ENCODE data around the gene BRD7. TPM values are rescaled to one million over a fixed set of nuclear protein-coding genes. Genes with fewer than 3 reads are reported as not detected.

BRD7 gene
- polyA plus RNA-seq, 2 of the 4 experiments (the other 2 are of a cell fraction) = 60.4 to 94.5 TPM

- Histone ChIP-seq H3K4me1 (no peaks in the 10 kb centered on the region), H3K9me3 (no peaks in the 10 kb centered on the region), H3K4me3 (no peak overlapping the region), H3K27ac (no peak overlapping the region), H3K4me2 (no peak overlapping the region)
- ATAC-seq = no peak
- DNase-seq (ENCODE audit: low read depth in 1 of 2, low spot score in 1 of 2) = no peak
- 81% methylated on average over 5 of the region's 5 CpGs for WGBS (ENCODE audit: missing lambda C conversion rate)
- POLR2A ChIA-PET = no interaction called here
- CTCF ChIA-PET = no interaction called here
- TF ChIP-seq FOSL2 (IDR thresholded peaks at IDR 0.05) (no peak), FOSL2 (CRISPR knock-in tag; IDR thresholded peaks at IDR 0.05) (no peak), ZC3H11A (IDR thresholded peaks at IDR 0.05) (no peak), ZNF302 (CRISPR knock-in tag; IDR thresholded peaks at IDR 0.05) (no peak), USF2 (IDR thresholded peaks at IDR 0.05) (no peak), MAX (IDR thresholded peaks at IDR 0.05) (no peak)
- no peak for FAIRE-seq
Measured at GRCh38 chr16:50320310-50320709, 48.5 kb downstream of the BRD7 start.

- Histone ChIP-seq H3K4me2 (no peak overlapping the region), H3K4me1 (no peaks in the 10 kb centered on the region), H3K4me3 (no peak overlapping the region), H3K9me3 (no peaks in the 10 kb centered on the region), H3K27ac (no peak overlapping the region)
- ATAC-seq (no peak), DNase-seq (ENCODE audit: low read depth in 1 of 2, low spot score in 1 of 2) (no peak), FAIRE-seq (no peak)
- no peak for TF ChIP-seq ZFP36 (IDR thresholded peaks at IDR 0.05; ENCODE audit: borderline replicate concordance, partially characterized antibody)
- no peak for TF ChIP-seq NFE2L2 (conservative IDR thresholded peaks at IDR 0.05; ENCODE audit: low read length)
- TF ChIP-seq BHLHE40 (IDR thresholded peaks at IDR 0.05; ENCODE audit: low read depth, low read length) = no peak
- no peak for TF ChIP-seq FOXS1 (CRISPR knock-in tag; IDR thresholded peaks at IDR 0.05)
- TF ChIP-seq ATOH8 (CRISPR knock-in tag; IDR thresholded peaks at IDR 0.05; ENCODE audit: low read depth) = no peak
- TF ChIP-seq EHMT2 (IDR thresholded peaks at IDR 0.05; ENCODE audit: low read depth) = no peak
- no peak for TF ChIP-seq FOSB (CRISPR knock-in tag; IDR thresholded peaks at IDR 0.05)
- no peak for TF ChIP-seq RAD21 (conservative IDR thresholded peaks at IDR 0.05 in 1 of 2, IDR thresholded peaks at IDR 0.05 in 1 of 2)
- no peak for TF ChIP-seq NR3C1 (IDR thresholded peaks at IDR 0.05)
- no peak for TF ChIP-seq ZSCAN20 (CRISPR knock-in tag; IDR thresholded peaks at IDR 0.05)
- no peak for TF ChIP-seq RCOR1 (IDR thresholded peaks at IDR 0.05; ENCODE audit: low read depth, low read length)
- no peak for TF ChIP-seq ZC3H11A (IDR thresholded peaks at IDR 0.05)
- no peak for TF ChIP-seq CHD2 (IDR thresholded peaks at IDR 0.05; ENCODE audit: low read length, partially characterized antibody)
- WGBS (ENCODE audit: missing lambda C conversion rate) = 90% methylated on average over 9 of the region's 9 CpGs
- POLR2A ChIA-PET = no interaction called here
- CTCF ChIA-PET = no interaction called here
Measured at GRCh38 chr16:50318796-50319578, 49.8 kb downstream of the BRD7 start.

GRCh38 chr16:50316848-50317630 lies 51.7 kb downstream of the BRD7 start:
- no peak for FAIRE-seq
- WGBS (ENCODE audit: missing lambda C conversion rate) = 85% methylated on average over 10 of the region's 10 CpGs
- Histone ChIP-seq H3K4me1 (no peaks in the 10 kb centered on the region), H3K4me2 (no peak overlapping the region), H3K9me3 (no peaks in the 10 kb centered on the region), H3K4me3 (no peak overlapping the region), H3K27ac (no peak overlapping the region)
- no peak for ATAC-seq
- TF ChIP-seq RNF2 (IDR thresholded peaks at IDR 0.05; ENCODE audit: borderline replicate concordance, low read depth) = no peak
- no peak for TF ChIP-seq MAX (IDR thresholded peaks at IDR 0.05)
- POLR2A ChIA-PET = no interaction called here
- CTCF ChIA-PET = interaction anchor here (1.5 kb wide), 1 partner anchor 76 kb away, joined by 4 read pairs; no protein-coding TSS in a partner anchor
- DNase-seq (ENCODE audit: low read depth in 1 of 2, low spot score in 1 of 2) = no peak

All from A549 (cell line).